GM18951 (cell line): Measurements from ENCODE around the gene TTC3.

Experiments
- POLR2A ChIP-seq: IDR thresholded peaks from 4 replicates; pipeline ENCODE4 v1.6.1; 2011; ENCODE audit warnings: mild to moderate bottlenecking; ENCODE audit not compliant: insufficient read length, insufficient read depth; ENCODE audit errors: extremely low read depth
- in situ Hi-C: fragments of 300-500 bp; cut with MboI; formaldehyde crosslinking; loops from one replicate; pipeline ENCODE4 v1.12.0; 2022; ENCODE audit warnings: low sequenced_read_pairs, mixed read lengths, inconsistent platforms; ENCODE audit not compliant: unreplicated experiment

The TTC3 gene

DNA sequence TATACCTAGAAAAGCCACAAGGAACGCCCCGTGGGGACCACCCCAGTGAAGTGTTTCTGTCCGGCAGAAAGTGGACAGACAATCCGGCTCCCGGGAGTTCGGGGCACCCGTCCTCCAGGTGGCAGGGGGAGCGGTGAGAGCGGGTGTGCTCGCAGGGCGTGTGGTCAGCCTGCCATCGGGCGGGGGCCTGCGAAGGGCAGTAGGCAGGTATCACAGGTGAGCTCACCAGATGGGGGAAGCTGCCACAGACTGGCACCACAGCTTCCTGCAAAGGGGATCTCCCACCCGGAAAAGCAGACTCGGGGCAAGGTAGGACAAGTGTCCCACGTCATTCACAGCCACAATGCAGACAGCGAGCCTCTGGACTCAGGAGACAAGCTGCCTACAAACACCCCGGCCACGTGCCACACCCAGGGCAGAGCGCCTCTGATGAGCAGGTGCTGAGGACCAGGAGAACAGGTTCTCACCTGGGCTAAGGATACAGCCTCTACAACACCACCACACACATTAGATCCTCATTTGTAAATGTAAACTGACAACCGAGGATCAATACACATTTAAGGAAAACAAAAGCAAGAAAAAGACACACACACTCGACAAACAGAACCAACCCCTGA is 157.7 kb downstream of the TTC3 start:
- in situ Hi-C loops, result no loop called here
- TF ChIP-seq POLR2A, result no peak

DNA sequence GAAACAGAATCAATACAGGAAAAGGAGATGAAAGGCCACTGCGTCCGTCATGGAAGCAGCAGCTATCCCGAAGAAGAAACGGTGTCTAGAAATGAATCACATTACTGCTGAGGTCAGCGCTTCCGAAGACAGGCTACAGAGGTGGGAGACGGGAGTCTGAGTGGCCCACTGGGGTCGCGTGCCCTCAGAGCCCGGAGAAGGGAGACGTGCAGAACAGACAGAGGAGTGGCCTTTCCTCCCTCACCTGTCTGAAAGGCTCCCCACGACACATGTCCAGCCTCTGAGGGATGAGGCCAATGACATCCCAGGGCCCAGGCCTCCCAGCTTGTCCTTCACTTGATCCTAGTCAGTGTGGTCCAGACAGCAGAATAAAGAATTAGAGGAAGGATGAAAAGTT is 158.2 kb downstream of the TTC3 start:
- no peak for TF ChIP-seq POLR2A
- in situ Hi-C loops, result no loop called here

- no peak for TF ChIP-seq POLR2A
- in situ Hi-C loops, result no loop called here
Measured at GRCh38 chr21:37231671-37232070, 158.6 kb downstream of the TTC3 start.

GRCh38 chr21:37232274-37233018 is 159.4 kb downstream of the TTC3 start:
- in situ Hi-C loops, result no loop called here
- TF ChIP-seq POLR2A, result no peak

- TF ChIP-seq POLR2A, result no peak
- in situ Hi-C loops, result no loop called here
Measured at GRCh38 chr21:37233551-37234146, 160.6 kb downstream of the TTC3 start.

DNA sequence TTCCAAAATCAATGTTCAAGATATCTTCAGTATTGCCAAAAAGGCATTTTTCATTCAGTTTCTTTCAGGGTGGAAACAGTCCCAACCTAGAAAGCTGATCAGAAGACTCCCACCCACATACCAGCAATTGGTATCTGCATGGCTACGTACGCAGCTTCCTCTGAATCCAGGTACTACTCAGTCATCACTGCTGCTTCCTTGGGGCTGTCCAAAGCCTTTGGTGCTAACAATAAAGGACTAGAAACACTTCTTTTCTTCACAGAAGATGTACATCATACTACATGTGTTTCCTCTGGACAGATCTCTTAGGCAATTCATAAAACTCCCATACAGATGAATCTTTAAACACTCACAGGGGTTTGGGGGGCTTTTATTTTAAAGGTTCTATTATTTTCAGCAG is 164.3 kb downstream of the TTC3 start:
- in situ Hi-C loops, result no loop called here
- TF ChIP-seq POLR2A, result no peak

GRCh38 chr21:37237764-37238163 is 164.7 kb downstream of the TTC3 start:
- no peak for TF ChIP-seq POLR2A

DNA sequence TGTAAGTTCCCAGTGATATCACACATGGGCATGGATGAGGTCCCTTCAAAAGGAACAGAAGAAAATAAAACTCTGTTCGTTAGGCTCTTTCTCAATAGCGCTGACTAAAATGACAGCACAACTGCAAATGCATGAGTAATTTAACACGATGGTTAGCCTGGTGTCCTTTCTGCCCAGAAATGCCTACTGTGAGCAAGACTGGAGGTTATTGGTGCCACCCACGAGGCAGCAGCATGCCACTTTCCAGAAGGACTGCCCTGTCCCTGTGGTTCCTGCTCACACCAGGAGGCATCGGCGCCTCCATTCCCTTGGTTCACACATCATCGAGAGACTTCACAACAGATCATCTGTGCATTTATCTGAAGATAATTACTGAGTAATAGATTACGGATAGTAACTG is 167.9 kb downstream of the TTC3 start:
- no peak for TF ChIP-seq POLR2A
- in situ Hi-C loops, result no loop called here

More at GRCh38 chr21:37237764-37238163, 164.7 kb downstream of the TTC3 start:
- in situ Hi-C loops, result no loop called here

DNA sequence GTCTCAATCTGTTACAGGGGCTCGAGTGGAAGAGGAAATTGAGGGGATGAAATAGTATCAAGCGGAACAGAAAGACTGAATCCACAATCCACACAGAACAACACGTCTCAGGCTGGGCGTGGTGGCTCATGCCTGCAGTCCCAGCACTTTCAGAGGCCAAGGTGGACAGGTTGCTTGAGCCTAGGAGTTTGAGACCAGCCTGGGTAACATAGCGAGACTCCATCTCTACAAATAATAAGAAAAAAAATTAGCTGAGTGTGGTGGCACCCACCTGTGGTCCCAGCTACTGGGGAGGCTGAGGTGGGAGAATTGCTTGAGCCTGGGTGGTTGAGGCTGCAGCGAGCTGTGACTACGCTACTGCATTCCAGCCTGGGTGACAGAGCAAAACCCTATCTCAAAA is 168.4 kb downstream of the TTC3 start:
- TF ChIP-seq POLR2A, result no peak

GRCh38 chr21:37243961-37244360 is 170.9 kb downstream of the TTC3 start:
- TF ChIP-seq POLR2A, result no peak
- in situ Hi-C loops, result no loop called here

More for the DNA sequence above, 168.4 kb downstream of the TTC3 start:
- in situ Hi-C loops, result no loop called here

DNA sequence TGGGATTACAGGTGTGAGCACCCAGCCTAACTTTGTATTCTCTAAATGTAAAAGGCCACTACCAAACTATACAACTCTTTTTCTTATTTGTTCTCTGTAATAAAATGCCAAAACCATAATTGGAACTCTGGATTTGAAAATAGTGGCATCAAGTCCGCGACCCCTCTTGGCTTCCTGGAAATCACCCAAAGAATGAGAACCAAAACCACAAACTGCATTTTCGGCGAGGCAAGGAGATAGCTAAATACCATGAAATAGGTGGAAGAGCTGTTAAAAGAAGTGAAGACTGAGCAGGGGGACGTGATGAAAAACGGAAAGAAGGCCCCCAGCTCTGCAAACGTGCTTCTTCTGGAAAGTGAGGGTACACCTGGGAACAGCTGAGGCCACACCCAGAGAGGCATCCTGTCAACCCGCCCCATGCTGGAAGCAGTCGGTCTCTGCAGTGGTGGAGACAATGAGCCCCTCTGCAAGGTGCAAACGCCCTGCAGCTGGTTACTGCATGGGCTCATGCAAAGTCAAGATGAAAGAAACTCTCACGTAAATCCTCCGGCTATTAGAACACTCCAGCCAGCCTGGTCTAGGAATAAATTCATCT is 171.5 kb downstream of the TTC3 start:
- in situ Hi-C loops, result no loop called here
- no peak for TF ChIP-seq POLR2A

- no peak for TF ChIP-seq POLR2A
- in situ Hi-C loops, result no loop called here
Measured at GRCh38 chr21:37245151-37245550, 172.1 kb downstream of the TTC3 start.

GRCh38 chr21:37248298-37248697 is 175.2 kb downstream of the TTC3 start:
- in situ Hi-C loops, result no loop called here
- no peak for TF ChIP-seq POLR2A
